CD14-positive monocyte (primary cell): ENCODE measurements around the gene SCRN2. TPM values are rescaled to one million over a fixed set of nuclear protein-coding genes. Genes with fewer than 3 reads are reported as not detected.

Experiments used
- DNase-seq, 3 donors: peaks; one replicate each; pipeline ENCODE4 v3.0.0-alpha.2; 2011 to 2022
- H2AFZ ChIP-seq: 2 replicates; pipeline ENCODE4 v1.6.0; 2012; ENCODE audit warnings: mild to moderate bottlenecking, low read depth, low read length, inconsistent platforms; ENCODE audit not compliant: insufficient read depth, poor library complexity, severe bottlenecking
- H3K27ac ChIP-seq, 2 donors: 1 replicate in 1 of 2; 2 replicates in 1 of 2; pipeline ENCODE4 v1.5.1; 2012 to 2013; ENCODE audit warnings: low read length in 2 of 2, control low read depth in 1 of 2, inconsistent platforms in 1 of 2, low read depth in 1 of 2, mild to moderate bottlenecking in 1 of 2
- H3K27me3 ChIP-seq, 2 donors: one replicate each; pipeline versions ENCODE4 v1.6.0 to v1.6.1; 2011 to 2013; ENCODE audit warnings: low read length in 2 of 2; ENCODE audit not compliant: control insufficient read depth in 2 of 2, insufficient read depth in 2 of 2
- H3K36me3 ChIP-seq, 2 donors: replicated peaks in 1 of 2; 1 replicate in 1 of 2; 2 replicates in 1 of 2; pipeline versions ENCODE4 v1.5.1 to v1.6.1; 2012 to 2013; ENCODE audit warnings: low read length in 2 of 2, control low read depth in 1 of 2, inconsistent platforms in 1 of 2, mild to moderate bottlenecking in 1 of 2; ENCODE audit not compliant: insufficient read depth in 2 of 2, control insufficient read depth in 1 of 2
- H3K4me1 ChIP-seq, 2 donors: 1 replicate in 1 of 2; 2 replicates in 1 of 2; pipeline versions ENCODE4 v1.5.1 to v1.6.1; 2012 to 2013; ENCODE audit warnings: low read length in 2 of 2, control low read depth in 1 of 2, inconsistent platforms in 1 of 2, mild to moderate bottlenecking in 1 of 2, moderate library complexity in 1 of 2; ENCODE audit not compliant: insufficient read depth in 2 of 2, control insufficient read depth in 1 of 2
- H3K4me2 ChIP-seq: replicated peaks from 2 replicates; pipeline ENCODE3; 2012; ENCODE audit warnings: low read length, moderate library complexity, mild to moderate bottlenecking; ENCODE audit not compliant: poor library complexity, severe bottlenecking; ENCODE audit errors: extremely low read depth
- H3K4me3 ChIP-seq, 3 experiments: fragments of 200-600 bp in 1 of 3; sonication (generic) in 1 of 3; replicated peaks in 1 of 3; 1 replicate in 2 of 3; 2 replicates in 1 of 3; pipeline ENCODE4 v1.5.1; 2011 to 2013; ENCODE audit warnings: low read length in 3 of 3, mild to moderate bottlenecking in 3 of 3, control low read depth in 2 of 3, low read depth in 2 of 3, inconsistent platforms in 1 of 3, moderate library complexity in 1 of 3
- H3K79me2 ChIP-seq: 2 replicates; pipeline ENCODE4 v1.6.0; 2012; ENCODE audit warnings: mild to moderate bottlenecking, control low read depth, inconsistent platforms, low read length, moderate library complexity; ENCODE audit not compliant: insufficient read depth
- H3K9ac ChIP-seq: 2 replicates; pipeline ENCODE4 v1.6.0; 2017; ENCODE audit warnings: low read length, mild to moderate bottlenecking; ENCODE audit not compliant: insufficient read depth, poor library complexity, severe bottlenecking
- H3K9me3 ChIP-seq, 2 donors: replicated peaks in 1 of 2; 1 replicate in 1 of 2; 2 replicates in 1 of 2; pipeline versions ENCODE4 v1.5.1 to v1.6.1; 2012 to 2013; ENCODE audit warnings: low read length in 2 of 2, control low read depth in 1 of 2; ENCODE audit not compliant: control insufficient read depth in 1 of 2, insufficient read depth in 1 of 2
- H4K20me1 ChIP-seq: 2 replicates; pipeline ENCODE4 v1.6.0; 2012; ENCODE audit warnings: mild to moderate bottlenecking, low read length, control low read depth, moderate library complexity; ENCODE audit not compliant: insufficient read depth
- H3K27ac Mint-ChIP-seq, 7 donors: one replicate each; pipeline ENCODE4 v1.8.0; 2020; ENCODE audit warnings: mild to moderate bottlenecking in 7 of 7, mixed read lengths in 7 of 7, moderate library complexity in 6 of 7, inconsistent platforms in 2 of 7
- H3K27me3 Mint-ChIP-seq, 3 donors: one replicate each; pipeline ENCODE4 v1.8.0; 2021 to 2022; ENCODE audit warnings: low read depth in 3 of 3, mild to moderate bottlenecking in 3 of 3, mixed read lengths in 3 of 3, moderate library complexity in 3 of 3, inconsistent platforms in 1 of 3
- H3K36me3 Mint-ChIP-seq, 2 donors: one replicate each; pipeline ENCODE4 v1.8.0; 2020; ENCODE audit warnings: mixed read lengths in 2 of 2, inconsistent platforms in 1 of 2, mild to moderate bottlenecking in 1 of 2
- H3K4me1 Mint-ChIP-seq: one replicate; pipeline ENCODE4 v1.8.0; 2020; ENCODE audit warnings: mild to moderate bottlenecking, mixed read lengths
- H3K4me3 Mint-ChIP-seq, 2 donors: one replicate each; pipeline ENCODE4 v1.8.0; 2020; ENCODE audit warnings: mild to moderate bottlenecking in 2 of 2, mixed read lengths in 2 of 2, moderate library complexity in 1 of 2
- H3K9me3 Mint-ChIP-seq, 7 donors: one replicate each; pipeline ENCODE4 v1.8.0; 2020 to 2022; ENCODE audit warnings: mixed read lengths in 7 of 7, mild to moderate bottlenecking in 6 of 7, moderate library complexity in 6 of 7, inconsistent platforms in 2 of 7
- WGBS: methylation state at CpG from one replicate; pipeline ENCODE4 v1.1.5; 2013; ENCODE audit warnings: missing lambda C conversion rate; ENCODE audit not compliant: insufficient coverage; 5-methylcytosine and 5-hydroxymethylcytosine counted together
- intact Hi-C, 2 donors: fragments of 100-400 bp; cut with micrococcal nuclease; formaldehyde crosslinking; loops; one replicate each; pipeline versions ENCODE4 v1.15.0 to v1.15.1; 2023
- polyA plus RNA-seq, 3 donors: library from polyadenylated mRNA; depleted of rRNA in 1 of 3; unstranded in 2 of 3; stranded (reverse) in 1 of 3; fragments of 300-500 nt in 2 of 3; fragments of >200 nt in 1 of 3; fragmentation: Illumina TruSeq in 2 of 3; gene quantifications; 1 replicate in 2 of 3; 2 replicates in 1 of 3; pipeline ENCODE4 v1.2.3, GENCODE V29; 2012 to 2021
- TF ChIP-seq, protein P1 (sequence below): fragments of 200-600 bp; IDR thresholded peaks from one replicate; pipeline ENCODE4 v1.8.0; 2022; ENCODE audit warnings: antibody characterized with exemption, mild to moderate bottlenecking

SCRN2 gene
- polyA plus RNA-seq, 3 donors, result 13.2 to 45.1 (median 14.5) TPM

DNA sequence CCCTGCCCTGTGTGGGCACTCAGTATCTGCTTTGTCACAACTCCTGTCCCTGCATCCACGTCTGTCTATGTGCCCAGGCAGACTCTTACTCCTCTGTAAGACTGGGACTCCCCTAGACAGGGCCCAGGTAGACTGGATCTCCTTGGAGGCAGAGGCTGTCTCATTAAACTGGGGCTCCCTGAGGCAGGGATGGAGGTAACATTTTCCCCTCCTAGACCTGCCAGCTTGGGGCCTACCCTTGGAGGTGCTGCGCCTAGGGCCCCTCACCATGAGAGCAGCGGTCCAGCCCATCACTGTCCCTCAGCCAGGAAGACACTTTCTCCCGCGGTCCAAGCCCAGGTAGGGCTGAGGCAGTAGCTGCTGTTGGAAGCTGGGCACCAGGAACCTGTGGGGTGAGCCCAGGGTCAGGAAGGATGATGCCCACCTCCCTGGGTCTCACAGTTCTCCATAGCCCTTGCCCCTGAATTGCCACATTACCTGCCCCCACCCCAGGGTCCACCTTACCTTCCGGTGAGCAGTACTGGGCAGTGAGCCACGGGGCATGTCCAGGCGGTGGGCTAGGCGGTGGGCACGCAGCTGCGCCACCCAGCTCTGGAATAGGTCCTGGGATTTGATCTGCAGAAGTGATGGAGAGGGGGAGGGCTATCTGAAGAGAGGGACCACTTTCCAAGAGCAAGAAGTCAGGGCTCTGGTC, 22.9 kb downstream of the SCRN2 start:
- H4K20me1 ChIP-seq, result no peaks in the 10 kb centered on the region
- WGBS, result 97% methylated on average over 6 of the region's 11 CpGs
- intact Hi-C loops, result no loop called here
- no peaks in the 10 kb centered on the region for H3K27me3 ChIP-seq
- H3K36me3 ChIP-seq, result peaks cover 51 to 65% of the 10 kb centered on the region in 2 donors
- H3K4me1 ChIP-seq, result peaks cover 22 to 25% of the 10 kb centered on the region in 2 donors
- peaks cover 45 to 52% of the 10 kb centered on the region in 2 donors for H3K36me3 Mint-ChIP-seq
- H3K9me3 Mint-ChIP-seq, result no peaks in the 10 kb centered on the region
- H3K27ac Mint-ChIP-seq, result no peak overlapping the region
- H3K4me3 Mint-ChIP-seq, result no peak overlapping the region
- H3K4me2 ChIP-seq, result no peak overlapping the region
- no peak overlapping the region for H3K9ac ChIP-seq
- DNase-seq, result no peak
- peaks cover 8% of the 10 kb centered on the region for H3K79me2 ChIP-seq
- H3K9me3 ChIP-seq, result no peaks in the 10 kb centered on the region
- H3K4me1 Mint-ChIP-seq, result peaks cover 29% of the 10 kb centered on the region
- TF ChIP-seq, protein P1, sequence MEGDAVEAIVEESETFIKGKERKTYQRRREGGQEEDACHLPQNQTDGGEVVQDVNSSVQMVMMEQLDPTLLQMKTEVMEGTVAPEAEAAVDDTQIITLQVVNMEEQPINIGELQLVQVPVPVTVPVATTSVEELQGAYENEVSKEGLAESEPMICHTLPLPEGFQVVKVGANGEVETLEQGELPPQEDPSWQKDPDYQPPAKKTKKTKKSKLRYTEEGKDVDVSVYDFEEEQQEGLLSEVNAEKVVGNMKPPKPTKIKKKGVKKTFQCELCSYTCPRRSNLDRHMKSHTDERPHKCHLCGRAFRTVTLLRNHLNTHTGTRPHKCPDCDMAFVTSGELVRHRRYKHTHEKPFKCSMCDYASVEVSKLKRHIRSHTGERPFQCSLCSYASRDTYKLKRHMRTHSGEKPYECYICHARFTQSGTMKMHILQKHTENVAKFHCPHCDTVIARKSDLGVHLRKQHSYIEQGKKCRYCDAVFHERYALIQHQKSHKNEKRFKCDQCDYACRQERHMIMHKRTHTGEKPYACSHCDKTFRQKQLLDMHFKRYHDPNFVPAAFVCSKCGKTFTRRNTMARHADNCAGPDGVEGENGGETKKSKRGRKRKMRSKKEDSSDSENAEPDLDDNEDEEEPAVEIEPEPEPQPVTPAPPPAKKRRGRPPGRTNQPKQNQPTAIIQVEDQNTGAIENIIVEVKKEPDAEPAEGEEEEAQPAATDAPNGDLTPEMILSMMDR, result no peak
- H3K27ac ChIP-seq, result no peak overlapping the region
- H3K27me3 Mint-ChIP-seq, result no peaks in the 10 kb centered on the region
- no peak overlapping the region for H2AFZ ChIP-seq
- H3K4me3 ChIP-seq, result no peak overlapping the region

DNA sequence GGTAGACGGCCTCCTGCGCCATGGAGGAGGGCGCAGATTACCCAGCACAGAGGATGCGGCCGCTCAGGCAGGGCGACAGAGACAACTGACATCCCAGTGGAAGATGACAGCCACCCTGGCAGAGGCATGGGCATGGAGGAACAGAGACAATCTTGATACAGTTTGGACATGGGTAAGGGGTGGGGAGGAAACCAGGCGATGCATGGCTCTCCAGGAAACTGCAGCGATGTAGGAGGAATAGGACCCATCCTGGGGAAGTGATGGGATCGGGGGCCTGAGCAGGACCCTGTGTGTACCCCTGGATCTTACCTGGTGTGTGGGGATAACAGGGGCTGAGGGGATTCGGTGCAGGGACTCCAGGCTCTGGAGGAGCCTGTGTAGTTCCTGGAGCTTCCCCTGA, 24.1 kb downstream of the SCRN2 start:
- no peak overlapping the region for H3K9ac ChIP-seq
- no peaks in the 10 kb centered on the region for H4K20me1 ChIP-seq
- intact Hi-C loops, result no loop called here
- Mint-ChIP-seq H3K27ac (peak overlapping the region in 2 of 7 donors; percentile 31 to 38), H3K4me1 (peaks cover 22% of the 10 kb centered on the region), H3K27me3 (peaks cover 0 to 2% (median 0%) of the 10 kb centered on the region in 3 donors), H3K36me3 (peaks cover 55 to 62% of the 10 kb centered on the region in 2 donors), H3K4me3 (no peak overlapping the region), H3K9me3 (no peaks in the 10 kb centered on the region)
- 98% methylated on average over 9 of the region's 10 CpGs for WGBS
- no peaks in the 10 kb centered on the region for H3K9me3 ChIP-seq
- no peak for DNase-seq
- peaks cover 14 to 18% of the 10 kb centered on the region in 2 donors for H3K4me1 ChIP-seq
- H3K79me2 ChIP-seq, result peaks cover 8% of the 10 kb centered on the region
- H3K27ac ChIP-seq, result no peak overlapping the region
- no peak overlapping the region for H3K4me2 ChIP-seq
- H3K36me3 ChIP-seq, result peaks cover 59 to 73% of the 10 kb centered on the region in 2 donors
- TF ChIP-seq, protein P1, result no peak
- no peaks in the 10 kb centered on the region for H3K27me3 ChIP-seq
- H2AFZ ChIP-seq, result no peak overlapping the region
- no peak overlapping the region for H3K4me3 ChIP-seq
